ENCODE data around the gene MPZ.

The MPZ gene

DNA sequence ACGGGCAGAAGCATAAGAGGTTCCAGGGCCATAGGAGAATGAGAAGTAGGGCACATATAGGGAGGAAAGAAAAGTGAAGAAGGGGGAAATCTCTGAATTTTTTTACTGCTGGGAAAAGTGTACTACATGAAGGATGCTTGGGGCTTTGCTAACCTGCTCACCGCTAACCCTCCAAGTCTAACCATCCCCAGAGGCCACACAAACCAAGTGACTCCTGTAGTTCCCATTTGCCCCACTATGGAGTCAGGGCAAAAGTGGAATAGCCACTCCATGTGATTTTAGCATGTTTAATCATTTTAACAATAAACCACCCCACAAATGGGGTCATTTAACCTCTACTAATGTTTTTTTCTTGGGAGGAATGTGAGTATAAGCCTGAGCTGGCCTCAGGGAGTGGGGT lies 24.7 kb downstream of the MPZ start:
- TF ChIP-seq, protein P1, sequence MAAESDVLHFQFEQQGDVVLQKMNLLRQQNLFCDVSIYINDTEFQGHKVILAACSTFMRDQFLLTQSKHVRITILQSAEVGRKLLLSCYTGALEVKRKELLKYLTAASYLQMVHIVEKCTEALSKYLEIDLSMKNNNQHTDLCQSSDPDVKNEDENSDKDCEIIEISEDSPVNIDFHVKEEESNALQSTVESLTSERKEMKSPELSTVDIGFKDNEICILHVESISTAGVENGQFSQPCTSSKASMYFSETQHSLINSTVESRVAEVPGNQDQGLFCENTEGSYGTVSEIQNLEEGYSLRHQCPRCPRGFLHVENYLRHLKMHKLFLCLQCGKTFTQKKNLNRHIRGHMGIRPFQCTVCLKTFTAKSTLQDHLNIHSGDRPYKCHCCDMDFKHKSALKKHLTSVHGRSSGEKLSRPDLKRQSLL (tag by site-specific recombination; IDR thresholded peaks at IDR 0.05) = no peak
- TF ChIP-seq ZFP69B (tag by site-specific recombination; IDR thresholded peaks at IDR 0.05) (no peak), ZSCAN23 (tag by site-specific recombination; IDR thresholded peaks at IDR 0.05) (no peak)
- H3K4me1 ChIP-seq (ENCODE audit: control insufficient read depth, insufficient read depth, low read length) = no peaks in the 10 kb centered on the region
- H3K36me3 ChIP-seq (ENCODE audit: control insufficient read depth in 2 of 2, insufficient read depth in 1 of 2, low read length in 2 of 2) = no peaks in the 10 kb centered on the region
- CTCF ChIA-PET = interaction anchor here (0.7 kb wide), 1 partner anchor 96 kb away, joined by 3 read pairs; no protein-coding TSS in a partner anchor
- no peak overlapping the region for H3K27ac ChIP-seq (ENCODE audit: extremely low read depth, low read depth, low read length)
- POLR2A ChIA-PET = interaction anchor here (0.7 kb wide), 1 partner anchor 86 kb away, joined by 3 read pairs; the partner anchor contains the start of gene ADAMTS4
- no peak overlapping the region for H3K4me3 ChIP-seq (ENCODE audit: low read depth, low read length)
- H3K9me3 ChIP-seq (ENCODE audit: control insufficient read depth, insufficient read depth, low read depth, low read length) = no peaks in the 10 kb centered on the region

DNA sequence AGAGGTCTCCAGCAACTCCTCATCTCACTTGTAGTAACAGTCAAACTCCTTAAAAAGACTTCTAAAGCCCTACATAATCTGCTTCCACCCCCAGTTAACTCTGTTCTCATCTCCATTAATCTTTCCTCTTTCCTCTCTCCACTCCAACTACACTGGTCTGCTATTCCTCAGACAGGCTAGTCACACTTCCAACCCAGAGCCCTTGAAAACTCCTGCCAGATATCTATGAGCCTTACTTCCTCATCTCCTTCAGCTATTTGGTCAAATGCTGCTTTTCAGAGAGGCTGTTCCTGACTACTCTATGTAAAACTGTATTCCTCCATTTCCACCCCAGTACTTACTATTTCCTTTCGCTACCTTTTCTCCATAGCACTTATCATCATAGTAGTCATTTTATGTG lies 26.8 kb downstream of the MPZ start:
- TF ChIP-seq, protein P2, sequence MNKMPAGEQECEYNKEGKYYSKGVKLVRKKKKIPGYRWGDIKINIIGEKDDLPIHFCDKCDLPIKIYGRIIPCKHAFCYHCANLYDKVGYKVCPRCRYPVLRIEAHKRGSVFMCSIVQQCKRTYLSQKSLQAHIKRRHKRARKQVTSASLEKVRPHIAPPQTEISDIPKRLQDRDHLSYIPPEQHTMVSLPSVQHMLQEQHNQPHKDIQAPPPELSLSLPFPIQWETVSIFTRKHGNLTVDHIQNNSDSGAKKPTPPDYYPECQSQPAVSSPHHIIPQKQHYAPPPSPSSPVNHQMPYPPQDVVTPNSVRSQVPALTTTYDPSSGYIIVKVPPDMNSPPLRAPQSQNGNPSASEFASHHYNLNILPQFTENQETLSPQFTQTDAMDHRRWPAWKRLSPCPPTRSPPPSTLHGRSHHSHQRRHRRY (tag by site-specific recombination; IDR thresholded peaks at IDR 0.05) = no peak
- no peak for TF ChIP-seq ZNF707 (tag by site-specific recombination; IDR thresholded peaks at IDR 0.05)
- no peak overlapping the region for H3K27ac ChIP-seq (ENCODE audit: extremely low read depth, low read depth, low read length)
- ChIA-PET POLR2A (no interaction called here), CTCF (interaction anchor here (0.7 to 1.5 kb wide), 4 partner anchors 9 to 90 kb away, joined by 3 to 12 read pairs (median 5); partner anchors contain the start of gene TOMM40L)
- H3K9me3 ChIP-seq (ENCODE audit: control insufficient read depth, insufficient read depth, low read depth, low read length) = no peaks in the 10 kb centered on the region
- no peaks in the 10 kb centered on the region for H3K36me3 ChIP-seq (ENCODE audit: control insufficient read depth in 2 of 2, insufficient read depth in 1 of 2, low read length in 2 of 2)
- no peak overlapping the region for H3K4me3 ChIP-seq (ENCODE audit: low read depth, low read length)
- no peaks in the 10 kb centered on the region for H3K4me1 ChIP-seq (ENCODE audit: control insufficient read depth, insufficient read depth, low read length)

DNA sequence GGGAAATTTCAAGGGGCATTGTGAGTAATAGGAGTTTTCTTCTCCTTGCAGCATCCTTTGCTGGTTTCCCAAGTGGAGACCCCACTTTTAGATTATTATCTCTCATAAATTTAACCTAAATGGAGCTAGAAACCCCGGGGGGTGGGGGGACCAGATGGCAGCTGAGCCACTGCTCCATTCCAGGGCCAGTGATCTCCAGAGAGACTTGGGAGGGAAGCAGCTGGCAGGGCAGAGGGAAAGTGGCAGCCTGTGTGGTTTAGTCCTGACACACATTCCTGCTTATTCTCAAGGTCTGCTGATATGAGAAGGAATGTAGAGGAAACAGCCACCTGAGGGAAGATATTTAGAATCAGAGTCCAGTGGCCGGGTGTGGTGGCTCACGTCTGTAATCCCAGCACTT lies 34.9 kb downstream of the MPZ start:
- Histone ChIP-seq H3K9me3 (ENCODE audit: control insufficient read depth, insufficient read depth, low read depth, low read length) (no peaks in the 10 kb centered on the region), H3K4me1 (ENCODE audit: control insufficient read depth, insufficient read depth, low read length) (no peaks in the 10 kb centered on the region), H3K4me3 (ENCODE audit: low read depth, low read length) (no peak overlapping the region), H3K36me3 (ENCODE audit: control insufficient read depth in 2 of 2, insufficient read depth in 1 of 2, low read length in 2 of 2) (no peaks in the 10 kb centered on the region), H3K27ac (ENCODE audit: extremely low read depth, low read depth, low read length) (no peak overlapping the region)
- ChIA-PET CTCF (interaction anchor here (0.5 to 1.3 kb wide), 5 partner anchors 16 to 116 kb away, joined by 3 to 4 read pairs (median 3); partner anchors contain the start of genes TOMM40L and USP21), POLR2A (no interaction called here)
- no peak for TF ChIP-seq HOXC10 (CRISPR knock-in tag; IDR thresholded peaks at IDR 0.05)
- TF ChIP-seq, protein P3, sequence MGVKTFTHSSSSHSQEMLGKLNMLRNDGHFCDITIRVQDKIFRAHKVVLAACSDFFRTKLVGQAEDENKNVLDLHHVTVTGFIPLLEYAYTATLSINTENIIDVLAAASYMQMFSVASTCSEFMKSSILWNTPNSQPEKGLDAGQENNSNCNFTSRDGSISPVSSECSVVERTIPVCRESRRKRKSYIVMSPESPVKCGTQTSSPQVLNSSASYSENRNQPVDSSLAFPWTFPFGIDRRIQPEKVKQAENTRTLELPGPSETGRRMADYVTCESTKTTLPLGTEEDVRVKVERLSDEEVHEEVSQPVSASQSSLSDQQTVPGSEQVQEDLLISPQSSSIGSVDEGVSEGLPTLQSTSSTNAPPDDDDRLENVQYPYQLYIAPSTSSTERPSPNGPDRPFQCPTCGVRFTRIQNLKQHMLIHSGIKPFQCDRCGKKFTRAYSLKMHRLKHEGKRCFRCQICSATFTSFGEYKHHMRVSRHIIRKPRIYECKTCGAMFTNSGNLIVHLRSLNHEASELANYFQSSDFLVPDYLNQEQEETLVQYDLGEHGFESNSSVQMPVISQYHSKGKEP (tag by site-specific recombination; IDR thresholded peaks at IDR 0.05) = no peak
- TF ChIP-seq, protein P4, sequence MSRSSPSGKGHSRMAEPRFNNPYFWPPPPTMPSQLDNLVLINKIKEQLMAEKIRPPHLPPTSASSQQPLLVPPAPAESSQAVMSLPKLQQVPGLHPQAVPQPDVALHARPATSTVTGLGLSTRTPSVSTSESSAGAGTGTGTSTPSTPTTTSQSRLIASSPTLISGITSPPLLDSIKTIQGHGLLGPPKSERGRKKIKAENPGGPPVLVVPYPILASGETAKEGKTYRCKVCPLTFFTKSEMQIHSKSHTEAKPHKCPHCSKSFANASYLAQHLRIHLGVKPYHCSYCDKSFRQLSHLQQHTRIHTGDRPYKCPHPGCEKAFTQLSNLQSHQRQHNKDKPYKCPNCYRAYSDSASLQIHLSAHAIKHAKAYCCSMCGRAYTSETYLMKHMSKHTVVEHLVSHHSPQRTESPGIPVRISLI (tag by site-specific recombination; IDR thresholded peaks at IDR 0.05) = no peak
- no peak for TF ChIP-seq ZXDB (tag by site-specific recombination; IDR thresholded peaks at IDR 0.05)
- TF ChIP-seq, protein P5, sequence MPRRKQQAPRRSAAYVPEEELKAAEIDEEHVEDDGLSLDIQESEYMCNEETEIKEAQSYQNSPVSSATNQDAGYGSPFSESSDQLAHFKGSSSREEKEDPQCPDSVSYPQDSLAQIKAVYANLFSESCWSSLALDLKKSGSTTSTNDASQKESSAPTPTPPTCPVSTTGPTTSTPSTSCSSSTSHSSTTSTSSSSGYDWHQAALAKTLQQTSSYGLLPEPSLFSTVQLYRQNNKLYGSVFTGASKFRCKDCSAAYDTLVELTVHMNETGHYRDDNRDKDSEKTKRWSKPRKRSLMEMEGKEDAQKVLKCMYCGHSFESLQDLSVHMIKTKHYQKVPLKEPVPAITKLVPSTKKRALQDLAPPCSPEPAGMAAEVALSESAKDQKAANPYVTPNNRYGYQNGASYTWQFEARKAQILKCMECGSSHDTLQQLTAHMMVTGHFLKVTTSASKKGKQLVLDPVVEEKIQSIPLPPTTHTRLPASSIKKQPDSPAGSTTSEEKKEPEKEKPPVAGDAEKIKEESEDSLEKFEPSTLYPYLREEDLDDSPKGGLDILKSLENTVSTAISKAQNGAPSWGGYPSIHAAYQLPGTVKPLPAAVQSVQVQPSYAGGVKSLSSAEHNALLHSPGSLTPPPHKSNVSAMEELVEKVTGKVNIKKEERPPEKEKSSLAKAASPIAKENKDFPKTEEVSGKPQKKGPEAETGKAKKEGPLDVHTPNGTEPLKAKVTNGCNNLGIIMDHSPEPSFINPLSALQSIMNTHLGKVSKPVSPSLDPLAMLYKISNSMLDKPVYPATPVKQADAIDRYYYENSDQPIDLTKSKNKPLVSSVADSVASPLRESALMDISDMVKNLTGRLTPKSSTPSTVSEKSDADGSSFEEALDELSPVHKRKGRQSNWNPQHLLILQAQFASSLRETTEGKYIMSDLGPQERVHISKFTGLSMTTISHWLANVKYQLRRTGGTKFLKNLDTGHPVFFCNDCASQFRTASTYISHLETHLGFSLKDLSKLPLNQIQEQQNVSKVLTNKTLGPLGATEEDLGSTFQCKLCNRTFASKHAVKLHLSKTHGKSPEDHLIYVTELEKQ (tag by site-specific recombination; IDR thresholded peaks at IDR 0.05; ENCODE audit: borderline replicate concordance) = no peak
- no peak for TF ChIP-seq ZNF571 (tag by site-specific recombination; IDR thresholded peaks at IDR 0.05)
- no peak for TF ChIP-seq KLF8 (tag by site-specific recombination; IDR thresholded peaks at IDR 0.05)
- no peak for TF ChIP-seq ZNF114 (tag by site-specific recombination; IDR thresholded peaks at IDR 0.05)
- no peak for TF ChIP-seq TRIM28 (IDR thresholded peaks at IDR 0.05; ENCODE audit: borderline replicate concordance, low read length)
- TF ChIP-seq, protein P6, sequence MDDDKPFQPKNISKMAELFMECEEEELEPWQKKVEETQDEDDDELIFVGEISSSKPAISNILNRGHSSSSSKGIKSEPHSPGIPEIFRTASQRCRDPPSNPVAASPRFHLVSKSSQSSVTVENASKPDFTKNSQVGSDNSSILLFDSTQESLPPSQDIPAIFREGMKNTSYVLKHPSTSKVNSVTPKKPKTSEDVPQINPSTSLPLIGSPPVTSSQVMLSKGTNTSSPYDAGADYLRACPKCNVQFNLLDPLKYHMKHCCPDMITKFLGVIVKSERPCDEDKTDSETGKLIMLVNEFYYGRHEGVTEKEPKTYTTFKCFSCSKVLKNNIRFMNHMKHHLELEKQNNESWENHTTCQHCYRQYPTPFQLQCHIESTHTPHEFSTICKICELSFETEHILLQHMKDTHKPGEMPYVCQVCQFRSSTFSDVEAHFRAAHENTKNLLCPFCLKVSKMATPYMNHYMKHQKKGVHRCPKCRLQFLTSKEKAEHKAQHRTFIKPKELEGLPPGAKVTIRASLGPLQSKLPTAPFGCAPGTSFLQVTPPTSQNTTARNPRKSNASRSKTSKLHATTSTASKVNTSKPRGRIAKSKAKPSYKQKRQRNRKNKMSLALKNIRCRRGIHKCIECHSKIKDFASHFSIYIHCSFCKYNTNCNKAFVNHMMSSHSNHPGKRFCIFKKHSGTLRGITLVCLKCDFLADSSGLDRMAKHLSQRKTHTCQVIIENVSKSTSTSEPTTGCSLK (tag by site-specific recombination; IDR thresholded peaks at IDR 0.05) = no peak
- TF ChIP-seq ZNF174 (tag by site-specific recombination; IDR thresholded peaks at IDR 0.05) = no peak
- no peak for TF ChIP-seq ZNF76 (tag by site-specific recombination; IDR thresholded peaks at IDR 0.05; ENCODE audit: borderline replicate concordance, low read depth)
